CD14-positive monocyte (primary cell): ENCODE measurements around the gene TBXA2R. TPM values are rescaled to one million over a fixed set of nuclear protein-coding genes. Genes with fewer than 3 reads are reported as not detected.
A peak's percentile ranks its signal among the peaks of the same experiment; 100 is the strongest.

ENCODE experiments used
- DNase-seq, 3 donors: peaks; one replicate each; pipeline ENCODE4 v3.0.0-alpha.2; 2011 to 2022
- H2AFZ ChIP-seq: 2 replicates; pipeline ENCODE4 v1.6.0; 2012; ENCODE audit warnings: mild to moderate bottlenecking, low read depth, low read length, inconsistent platforms; ENCODE audit not compliant: insufficient read depth, poor library complexity, severe bottlenecking
- H3K27ac ChIP-seq, 2 donors: 1 replicate in 1 of 2; 2 replicates in 1 of 2; pipeline ENCODE4 v1.5.1; 2012 to 2013; ENCODE audit warnings: low read length in 2 of 2, control low read depth in 1 of 2, inconsistent platforms in 1 of 2, low read depth in 1 of 2, mild to moderate bottlenecking in 1 of 2
- H3K27me3 ChIP-seq, 2 donors: one replicate each; pipeline versions ENCODE4 v1.6.0 to v1.6.1; 2011 to 2013; ENCODE audit warnings: low read length in 2 of 2; ENCODE audit not compliant: control insufficient read depth in 2 of 2, insufficient read depth in 2 of 2
- H3K36me3 ChIP-seq, 2 donors: replicated peaks in 1 of 2; 1 replicate in 1 of 2; 2 replicates in 1 of 2; pipeline versions ENCODE4 v1.5.1 to v1.6.1; 2012 to 2013; ENCODE audit warnings: low read length in 2 of 2, control low read depth in 1 of 2, inconsistent platforms in 1 of 2, mild to moderate bottlenecking in 1 of 2; ENCODE audit not compliant: insufficient read depth in 2 of 2, control insufficient read depth in 1 of 2
- H3K4me1 ChIP-seq, 2 donors: 1 replicate in 1 of 2; 2 replicates in 1 of 2; pipeline versions ENCODE4 v1.5.1 to v1.6.1; 2012 to 2013; ENCODE audit warnings: low read length in 2 of 2, control low read depth in 1 of 2, inconsistent platforms in 1 of 2, mild to moderate bottlenecking in 1 of 2, moderate library complexity in 1 of 2; ENCODE audit not compliant: insufficient read depth in 2 of 2, control insufficient read depth in 1 of 2
- H3K4me2 ChIP-seq: replicated peaks from 2 replicates; pipeline ENCODE3; 2012; ENCODE audit warnings: low read length, moderate library complexity, mild to moderate bottlenecking; ENCODE audit not compliant: poor library complexity, severe bottlenecking; ENCODE audit errors: extremely low read depth
- H3K4me3 ChIP-seq, 3 experiments: fragments of 200-600 bp in 1 of 3; sonication (generic) in 1 of 3; replicated peaks in 1 of 3; 1 replicate in 2 of 3; 2 replicates in 1 of 3; pipeline ENCODE4 v1.5.1; 2011 to 2013; ENCODE audit warnings: low read length in 3 of 3, mild to moderate bottlenecking in 3 of 3, control low read depth in 2 of 3, low read depth in 2 of 3, inconsistent platforms in 1 of 3, moderate library complexity in 1 of 3
- H3K79me2 ChIP-seq: 2 replicates; pipeline ENCODE4 v1.6.0; 2012; ENCODE audit warnings: mild to moderate bottlenecking, control low read depth, inconsistent platforms, low read length, moderate library complexity; ENCODE audit not compliant: insufficient read depth
- H3K9ac ChIP-seq: 2 replicates; pipeline ENCODE4 v1.6.0; 2017; ENCODE audit warnings: low read length, mild to moderate bottlenecking; ENCODE audit not compliant: insufficient read depth, poor library complexity, severe bottlenecking
- H3K9me3 ChIP-seq, 2 donors: replicated peaks in 1 of 2; 1 replicate in 1 of 2; 2 replicates in 1 of 2; pipeline versions ENCODE4 v1.5.1 to v1.6.1; 2012 to 2013; ENCODE audit warnings: low read length in 2 of 2, control low read depth in 1 of 2; ENCODE audit not compliant: control insufficient read depth in 1 of 2, insufficient read depth in 1 of 2
- H4K20me1 ChIP-seq: 2 replicates; pipeline ENCODE4 v1.6.0; 2012; ENCODE audit warnings: mild to moderate bottlenecking, low read length, control low read depth, moderate library complexity; ENCODE audit not compliant: insufficient read depth
- H3K27ac Mint-ChIP-seq, 7 donors: one replicate each; pipeline ENCODE4 v1.8.0; 2020; ENCODE audit warnings: mild to moderate bottlenecking in 7 of 7, mixed read lengths in 7 of 7, moderate library complexity in 6 of 7, inconsistent platforms in 2 of 7
- H3K27me3 Mint-ChIP-seq, 3 donors: one replicate each; pipeline ENCODE4 v1.8.0; 2021 to 2022; ENCODE audit warnings: low read depth in 3 of 3, mild to moderate bottlenecking in 3 of 3, mixed read lengths in 3 of 3, moderate library complexity in 3 of 3, inconsistent platforms in 1 of 3
- H3K36me3 Mint-ChIP-seq, 2 donors: one replicate each; pipeline ENCODE4 v1.8.0; 2020; ENCODE audit warnings: mixed read lengths in 2 of 2, inconsistent platforms in 1 of 2, mild to moderate bottlenecking in 1 of 2
- H3K4me1 Mint-ChIP-seq: one replicate; pipeline ENCODE4 v1.8.0; 2020; ENCODE audit warnings: mild to moderate bottlenecking, mixed read lengths
- H3K4me3 Mint-ChIP-seq, 2 donors: one replicate each; pipeline ENCODE4 v1.8.0; 2020; ENCODE audit warnings: mild to moderate bottlenecking in 2 of 2, mixed read lengths in 2 of 2, moderate library complexity in 1 of 2
- H3K9me3 Mint-ChIP-seq, 7 donors: one replicate each; pipeline ENCODE4 v1.8.0; 2020 to 2022; ENCODE audit warnings: mixed read lengths in 7 of 7, mild to moderate bottlenecking in 6 of 7, moderate library complexity in 6 of 7, inconsistent platforms in 2 of 7
- WGBS: methylation state at CpG from one replicate; pipeline ENCODE4 v1.1.5; 2013; ENCODE audit warnings: missing lambda C conversion rate; ENCODE audit not compliant: insufficient coverage; 5-methylcytosine and 5-hydroxymethylcytosine counted together
- intact Hi-C, 2 donors: fragments of 100-400 bp; cut with micrococcal nuclease; formaldehyde crosslinking; loops; one replicate each; pipeline versions ENCODE4 v1.15.0 to v1.15.1; 2023
- polyA plus RNA-seq, 3 donors: library from polyadenylated mRNA; depleted of rRNA in 1 of 3; unstranded in 2 of 3; stranded (reverse) in 1 of 3; fragments of 300-500 nt in 2 of 3; fragments of >200 nt in 1 of 3; fragmentation: Illumina TruSeq in 2 of 3; gene quantifications; 1 replicate in 2 of 3; 2 replicates in 1 of 3; pipeline ENCODE4 v1.2.3, GENCODE V29; 2012 to 2021
- TF ChIP-seq, protein P1 (sequence below): fragments of 200-600 bp; IDR thresholded peaks from one replicate; pipeline ENCODE4 v1.8.0; 2022; ENCODE audit warnings: antibody characterized with exemption, mild to moderate bottlenecking

The TBXA2R gene
- polyA plus RNA-seq, 3 donors: 0.05 TPM; not detected in 2

DNA sequence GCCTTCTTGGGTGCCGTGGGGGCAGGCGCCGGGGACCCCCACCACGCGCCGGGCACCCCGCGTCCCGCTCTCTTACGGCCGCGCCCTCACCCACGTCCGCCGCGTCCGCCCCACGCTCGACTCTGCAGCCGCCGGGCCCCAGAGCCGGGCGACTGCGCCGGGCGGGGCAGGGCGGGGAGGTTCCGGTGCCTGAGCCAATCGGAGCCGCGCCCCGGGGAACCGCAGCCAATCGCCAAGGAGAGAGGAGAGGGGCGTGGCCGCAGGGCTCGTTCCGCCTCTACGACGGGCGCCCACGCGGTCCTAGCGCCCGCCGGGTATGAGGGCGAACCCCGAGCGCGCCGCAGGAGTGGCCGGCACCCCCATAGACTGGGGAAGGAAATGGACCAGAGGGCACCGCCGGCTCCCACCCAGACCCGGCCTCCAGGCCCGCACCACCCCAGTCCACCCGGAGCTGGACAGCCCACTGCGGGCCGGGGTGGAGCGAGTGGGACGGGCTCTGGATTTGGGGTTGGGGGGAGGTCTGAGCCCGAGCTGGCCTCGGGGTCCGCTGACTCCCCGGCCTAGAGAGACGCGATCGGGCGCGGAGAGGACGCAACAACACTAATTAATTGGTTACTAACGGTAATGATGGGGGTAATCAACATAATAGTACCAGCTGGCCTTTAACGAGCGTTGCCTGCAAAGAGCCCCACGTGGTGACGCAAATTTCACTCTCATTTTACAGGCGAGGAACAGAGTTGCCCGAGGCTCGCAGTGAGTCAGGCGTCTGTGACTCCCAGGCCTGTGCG lies 49.0 kb downstream of the TBXA2R start, which contains the start of gene MFSD12:
TSS of gene MFSD12 (minus strand) at position 126 of the 788 bp plus-strand sequence. CDS start 183 bp downstream, outside the sequence.
- TF ChIP-seq, protein P1, sequence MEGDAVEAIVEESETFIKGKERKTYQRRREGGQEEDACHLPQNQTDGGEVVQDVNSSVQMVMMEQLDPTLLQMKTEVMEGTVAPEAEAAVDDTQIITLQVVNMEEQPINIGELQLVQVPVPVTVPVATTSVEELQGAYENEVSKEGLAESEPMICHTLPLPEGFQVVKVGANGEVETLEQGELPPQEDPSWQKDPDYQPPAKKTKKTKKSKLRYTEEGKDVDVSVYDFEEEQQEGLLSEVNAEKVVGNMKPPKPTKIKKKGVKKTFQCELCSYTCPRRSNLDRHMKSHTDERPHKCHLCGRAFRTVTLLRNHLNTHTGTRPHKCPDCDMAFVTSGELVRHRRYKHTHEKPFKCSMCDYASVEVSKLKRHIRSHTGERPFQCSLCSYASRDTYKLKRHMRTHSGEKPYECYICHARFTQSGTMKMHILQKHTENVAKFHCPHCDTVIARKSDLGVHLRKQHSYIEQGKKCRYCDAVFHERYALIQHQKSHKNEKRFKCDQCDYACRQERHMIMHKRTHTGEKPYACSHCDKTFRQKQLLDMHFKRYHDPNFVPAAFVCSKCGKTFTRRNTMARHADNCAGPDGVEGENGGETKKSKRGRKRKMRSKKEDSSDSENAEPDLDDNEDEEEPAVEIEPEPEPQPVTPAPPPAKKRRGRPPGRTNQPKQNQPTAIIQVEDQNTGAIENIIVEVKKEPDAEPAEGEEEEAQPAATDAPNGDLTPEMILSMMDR: no peak
- WGBS: under 1% methylated on average over 63 of the region's 81 CpGs
- H3K4me1 Mint-ChIP-seq: peaks cover 52% of the 10 kb centered on the region
- H3K27ac Mint-ChIP-seq: peak within 1 kb of the TSS; percentile 93 to 98 (median 96)
- no peaks in the 10 kb centered on the region for H3K27me3 ChIP-seq
- peak within 1 kb of the TSS; percentile 96 for H3K27ac ChIP-seq
- H4K20me1 ChIP-seq: peaks cover 18% of the 10 kb centered on the region
- intact Hi-C loops: loop anchor here (1.0 to 5.0 kb wide), 5 partner anchors 9 to 70 kb away; partner anchors contain the start of genes HMG20B (in 2 of the 2), CACTIN (in 1 of the 2) and FZR1 (in 1 of the 2)
- peaks cover 45% of the 10 kb centered on the region for H3K79me2 ChIP-seq
- H3K36me3 Mint-ChIP-seq: peaks cover 8 to 12% of the 10 kb centered on the region in 2 donors
- H3K4me3 ChIP-seq: peak within 1 kb of the TSS; percentile 89 to 98 (median 90)
- H3K4me2 ChIP-seq: peak within 1 kb of the TSS; percentile 98
- peak; percentile 92 to 95 (median 92) for DNase-seq
- H3K9me3 Mint-ChIP-seq: peaks cover 0 to 1% (median 0%) of the 10 kb centered on the region in 7 donors
- H3K4me1 ChIP-seq: peaks cover 53 to 60% of the 10 kb centered on the region in 2 donors
- peak within 1 kb of the TSS; percentile 94 for H3K9ac ChIP-seq
- H2AFZ ChIP-seq: peak within 1 kb of the TSS; percentile 81
- no peaks in the 10 kb centered on the region for H3K36me3 ChIP-seq
- peak within 1 kb of the TSS; percentile 100 for H3K4me3 Mint-ChIP-seq
- H3K27me3 Mint-ChIP-seq: peaks cover 0 to 4% (median 0%) of the 10 kb centered on the region in 3 donors
- no peaks in the 10 kb centered on the region for H3K9me3 ChIP-seq

DNA sequence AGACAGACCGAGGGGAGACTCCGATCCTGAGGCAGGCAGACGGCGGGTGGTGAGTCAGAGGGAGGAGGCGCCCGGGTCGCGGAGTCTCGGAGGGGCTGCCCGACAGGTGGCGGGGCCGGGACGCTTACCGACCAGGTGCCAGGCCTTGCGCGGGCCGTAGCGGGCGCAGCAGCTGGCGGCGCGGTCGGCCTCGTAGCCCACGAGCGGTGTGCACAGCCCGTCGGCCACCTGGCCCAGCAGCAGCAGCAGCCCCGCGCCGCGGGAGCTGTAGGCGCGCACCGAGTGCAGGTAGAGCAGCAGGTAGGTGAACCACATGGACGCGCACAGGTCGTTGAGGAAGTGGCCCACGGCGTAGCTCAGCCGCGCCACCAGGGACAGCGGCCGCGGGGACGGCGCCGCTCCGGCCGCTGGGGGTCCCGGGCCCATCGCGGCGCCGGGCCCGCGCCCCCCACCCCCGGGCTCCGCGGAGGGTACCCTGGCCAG lies 49.7 kb downstream of the TBXA2R start:
- TF ChIP-seq, protein P1: no peak
- peak overlapping the region; percentile 100 for H3K4me3 Mint-ChIP-seq
- Histone ChIP-seq H3K4me1 (peaks cover 59 to 61% of the 10 kb centered on the region in 2 donors), H3K27ac (peak overlapping the region; percentile 52 to 96), H4K20me1 (peaks cover 18% of the 10 kb centered on the region), H3K4me3 (peak overlapping the region; percentile 86 to 98 (median 89)), H3K4me2 (peak overlapping the region; percentile 98), H3K36me3 (no peaks in the 10 kb centered on the region), H3K9me3 (no peaks in the 10 kb centered on the region), H3K79me2 (peaks cover 52% of the 10 kb centered on the region), H3K27me3 (no peaks in the 10 kb centered on the region), H3K9ac (peak overlapping the region; percentile 94), H2AFZ (no peak overlapping the region)
- peak overlapping the region; percentile 87 to 98 (median 95) for H3K27ac Mint-ChIP-seq
- peaks cover 0 to 4% (median 0%) of the 10 kb centered on the region in 3 donors for H3K27me3 Mint-ChIP-seq
- peaks cover 8 to 12% of the 10 kb centered on the region in 2 donors for H3K36me3 Mint-ChIP-seq
- H3K9me3 Mint-ChIP-seq: peaks cover 0 to 2% (median 0%) of the 10 kb centered on the region in 7 donors
- DNase-seq: peak; percentile 59 to 81 (median 62)
- H3K4me1 Mint-ChIP-seq: peaks cover 53% of the 10 kb centered on the region
- under 1% methylated on average over 60 of the region's 60 CpGs for WGBS
- intact Hi-C loops: loop anchor here (1.0 to 5.0 kb wide), 4 partner anchors 9 to 70 kb away; partner anchors contain the start of genes HMG20B (in 2 of the 2), CACTIN (in 1 of the 2) and FZR1 (in 1 of the 2)
